A673 (cell line): ENCODE results near the gene MIGA2. TPM values are rescaled to one million over a fixed set of nuclear protein-coding genes. Genes with fewer than 3 reads are reported as not detected.

Experiments
- BruUV-seq: library from RNA; stranded (reverse); fragments of 400-500 nt; replicated peaks from 2 replicates; lab custom pipeline; 2021; lab: Mats Ljungman, UMichigan
- CTCF ChIA-PET: fragments of 300-600 bp; sonication (Branson Sonifier 250); formaldehyde crosslinking; loops from one replicate; lab custom pipeline; 2022; ENCODE audit warnings: antibody characterized with exemption; lab: Charles Lee
- POLR2A ChIA-PET: fragments of 300-600 bp; sonication (Branson Sonifier 250); formaldehyde crosslinking; loops from one replicate; lab custom pipeline; 2022; ENCODE audit warnings: antibody characterized with exemption; ENCODE audit not compliant: low non-redundant PET; lab: Charles Lee
- DNase-seq: peaks from one replicate; pipeline ENCODE4 v3.0.0-alpha.2; 2015; ENCODE audit warnings: low spot score
- H3K27ac ChIP-seq: fragments of 200-600 bp; sonication (generic); 2 replicates; pipeline ENCODE4 v1.5.1; 2016; ENCODE audit warnings: mixed run types, low read depth, mild to moderate bottlenecking, mixed read lengths, antibody characterized with exemption, low read length; ENCODE audit not compliant: poor library complexity, severe bottlenecking
- H3K27me3 ChIP-seq: fragments of 200-600 bp; sonication (generic); replicated peaks from 2 replicates; pipeline ENCODE4 v1.6.1; 2017; ENCODE audit warnings: mixed run types, low read depth, mild to moderate bottlenecking, mixed read lengths, antibody characterized with exemption, low read length; ENCODE audit not compliant: insufficient read depth, poor library complexity
- H3K36me3 ChIP-seq: fragments of 200-600 bp; sonication (generic); 2 replicates; pipeline ENCODE4 v1.6.1; 2016; ENCODE audit warnings: mixed run types, mild to moderate bottlenecking, mixed read lengths, antibody characterized with exemption, low read length; ENCODE audit not compliant: insufficient read depth, poor library complexity, severe bottlenecking
- H3K4me1 ChIP-seq: fragments of 200-600 bp; sonication (generic); 2 replicates; pipeline ENCODE4 v1.6.1; 2017; ENCODE audit warnings: mixed run types, mild to moderate bottlenecking, mixed read lengths, antibody characterized with exemption, low read length; ENCODE audit not compliant: insufficient read depth, poor library complexity, severe bottlenecking
- H3K4me3 ChIP-seq: fragments of 200-600 bp; sonication (generic); 2 replicates; pipeline ENCODE4 v1.5.1; 2016; ENCODE audit warnings: low read depth, mixed run types, mild to moderate bottlenecking, mixed read lengths, low read length; ENCODE audit not compliant: poor library complexity, severe bottlenecking
- H3K9me3 ChIP-seq: fragments of 200-600 bp; sonication (generic); 2 replicates; pipeline ENCODE4 v1.6.1; 2016; ENCODE audit warnings: mixed run types, low read depth, mild to moderate bottlenecking, mixed read lengths, antibody characterized with exemption, low read length; ENCODE audit not compliant: poor library complexity, severe bottlenecking
- CTCF ChIP-seq: fragments of 300-800, 200-600 bp; sonication (generic); conservative IDR thresholded peaks from 2 replicates; pipeline ENCODE4 v1.5.1; 2017; ENCODE audit warnings: low read depth, mild to moderate bottlenecking, antibody characterized with exemption, low read length, moderate library complexity, mixed read lengths
- EZH2 ChIP-seq: fragments of 200-600 bp; sonication (generic); IDR thresholded peaks from 2 replicates; pipeline ENCODE4 v1.6.1; 2017; ENCODE audit warnings: borderline replicate concordance, low read depth, mild to moderate bottlenecking, mixed read lengths, antibody characterized with exemption, low read length; ENCODE audit not compliant: poor library complexity, severe bottlenecking
- intact Hi-C: fragments of 100-400 bp; cut with micrococcal nuclease; formaldehyde crosslinking; loops from one replicate; pipeline ENCODE4 v1.10.0; 2022; ENCODE audit not compliant: unreplicated experiment
- total RNA-seq: library from RNA; stranded (reverse); gene quantifications from 2 replicates; pipeline ENCODE4 v1.2.3, GENCODE V29; 2021

MIGA2 gene
- total RNA-seq, 1 experiment from 2014 or later: 27.7 TPM

- CTCF ChIA-PET: no interaction called here
- DNase-seq: no peak
- Histone ChIP-seq H3K36me3 (no peaks in the 10 kb centered on the region), H3K9me3 (no peaks in the 10 kb centered on the region), H3K27ac (no peak overlapping the region), H3K27me3 (no peaks in the 10 kb centered on the region), H3K4me1 (peaks cover 5% of the 10 kb centered on the region), H3K4me3 (no peak overlapping the region)
- BruUV-seq: no TSS peak
- TF ChIP-seq CTCF (no peak), EZH2 (no peak)
- intact Hi-C loops: no loop called here
- POLR2A ChIA-PET: no interaction called here
These were observed 39.7 kb downstream of the MIGA2 start for GRCh38 chr9:129075996-129076639.

GRCh38 chr9:129076640-129077037, 40.2 kb downstream of the MIGA2 start:
- Histone ChIP-seq H3K4me1 (peaks cover 5% of the 10 kb centered on the region), H3K4me3 (no peak overlapping the region), H3K27ac (no peak overlapping the region), H3K27me3 (no peaks in the 10 kb centered on the region), H3K36me3 (no peaks in the 10 kb centered on the region), H3K9me3 (no peaks in the 10 kb centered on the region)
- intact Hi-C loops: no loop called here
- DNase-seq: no peak
- POLR2A ChIA-PET: no interaction called here
- CTCF ChIA-PET: no interaction called here
- TF ChIP-seq CTCF (no peak), EZH2 (no peak)
- BruUV-seq: no TSS peak

- intact Hi-C loops: no loop called here
- POLR2A ChIA-PET: no interaction called here
These were observed 40.8 kb downstream of the MIGA2 start for GRCh38 chr9:129077236-129077635.

More at GRCh38 chr9:129077236-129077635, 40.8 kb downstream of the MIGA2 start:
- H3K36me3 ChIP-seq: no peaks in the 10 kb centered on the region
- no peak for DNase-seq
- no peak overlapping the region for H3K4me3 ChIP-seq
- no peak for TF ChIP-seq EZH2
- TF ChIP-seq CTCF: no peak
- H3K27me3 ChIP-seq: no peaks in the 10 kb centered on the region
- no TSS peak for BruUV-seq
- CTCF ChIA-PET: no interaction called here
- no peak overlapping the region for H3K27ac ChIP-seq
- no peaks in the 10 kb centered on the region for H3K9me3 ChIP-seq
- peaks cover 10% of the 10 kb centered on the region for H3K4me1 ChIP-seq
